HG02642 (cell line): ENCODE measurements around the gene FMNL2.
A peak's percentile ranks its signal among the peaks of the same experiment; 100 is the strongest.

Experiments used
- ATAC-seq: cut with Tn5 transposase; IDR thresholded peaks from one replicate; pipeline ENCODE4 v1.9.1; 2021; ENCODE audit warnings: mild to moderate bottlenecking; ENCODE audit not compliant: unreplicated experiment, poor library complexity

Gene FMNL2

GRCh38 chr2:152594022-152594766 is 259.2 kb downstream of the FMNL2 start:
- ATAC-seq, result peak; percentile 78

- ATAC-seq, result no peak
These were observed 259.8 kb downstream of the FMNL2 start for GRCh38 chr2:152594792-152595191.

- no peak for ATAC-seq
These were observed 264.2 kb downstream of the FMNL2 start for GRCh38 chr2:152598975-152599759.

GRCh38 chr2:152600051-152600657 is 265.2 kb downstream of the FMNL2 start:
- ATAC-seq, result no peak

- ATAC-seq, result no peak
These were observed 265.7 kb downstream of the FMNL2 start for GRCh38 chr2:152600697-152601096.

GRCh38 chr2:152602750-152603149 is 267.8 kb downstream of the FMNL2 start:
- ATAC-seq, result no peak

- no peak for ATAC-seq
These were observed 268.2 kb downstream of the FMNL2 start for GRCh38 chr2:152603166-152603565.

GRCh38 chr2:152606081-152606480 is 271.1 kb downstream of the FMNL2 start:
- ATAC-seq, result no peak

GRCh38 chr2:152606941-152607340 is 272.0 kb downstream of the FMNL2 start:
- ATAC-seq, result no peak

- ATAC-seq, result no peak
These were observed 272.9 kb downstream of the FMNL2 start for GRCh38 chr2:152607793-152608300.

GRCh38 chr2:152609154-152609553 is 274.2 kb downstream of the FMNL2 start:
- no peak for ATAC-seq

GRCh38 chr2:152609699-152610098 is 274.7 kb downstream of the FMNL2 start:
- no peak for ATAC-seq

- peak; percentile 78 for ATAC-seq
These were observed 276.7 kb downstream of the FMNL2 start for GRCh38 chr2:152611458-152612231.

- peak; percentile 44 for ATAC-seq
These were observed 278.3 kb downstream of the FMNL2 start for GRCh38 chr2:152613235-152613634.

- ATAC-seq, result no peak
These were observed 280.2 kb downstream of the FMNL2 start for GRCh38 chr2:152615177-152615576.

- no peak for ATAC-seq
These were observed 282.6 kb downstream of the FMNL2 start for GRCh38 chr2:152617456-152618192.

GRCh38 chr2:152618193-152618564 is 283.2 kb downstream of the FMNL2 start:
- ATAC-seq, result no peak

- no peak for ATAC-seq
These were observed 285.2 kb downstream of the FMNL2 start for GRCh38 chr2:152620208-152620607.

GRCh38 chr2:152620985-152621384 is 286.0 kb downstream of the FMNL2 start:
- ATAC-seq, result no peak

- ATAC-seq, result no peak
These were observed 287.2 kb downstream of the FMNL2 start for GRCh38 chr2:152622219-152622618.
